HL-60 (cell line): Measurements from ENCODE around the gene RGS19.

ENCODE experiments used
- GABPA ChIP-seq: IDR thresholded peaks from 2 replicates; pipeline ENCODE4 v1.6.1; 2012; ENCODE audit warnings: low read depth
- POLR2AphosphoS5 ChIP-seq: IDR thresholded peaks from 2 replicates; pipeline ENCODE4 v1.6.1; 2012; ENCODE audit warnings: low read depth
- TF ChIP-seq, protein P1 (sequence below): IDR thresholded peaks from one replicate; pipeline ENCODE4 v1.5.1; 2011; ENCODE audit warnings: low read length, control low read depth, inconsistent platforms; ENCODE audit not compliant: insufficient read depth

DNA sequence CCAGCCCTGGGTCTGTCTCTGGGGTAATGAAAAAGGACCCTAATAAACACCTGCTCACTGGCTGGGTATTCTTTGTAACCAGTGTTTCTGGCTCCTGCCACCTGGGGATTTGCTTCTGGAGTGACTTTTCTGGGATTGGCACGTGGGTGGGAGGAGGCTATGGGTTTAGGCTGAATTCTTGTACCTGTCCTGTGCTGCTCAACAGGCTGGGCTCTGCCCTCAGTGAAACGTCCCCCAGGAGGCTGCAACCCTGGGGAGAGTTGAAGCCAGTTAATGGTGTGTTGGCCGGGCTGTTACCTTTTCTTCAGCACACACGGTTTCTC is 21.2 kb upstream of the RGS19 start:
- TF ChIP-seq, protein P1, sequence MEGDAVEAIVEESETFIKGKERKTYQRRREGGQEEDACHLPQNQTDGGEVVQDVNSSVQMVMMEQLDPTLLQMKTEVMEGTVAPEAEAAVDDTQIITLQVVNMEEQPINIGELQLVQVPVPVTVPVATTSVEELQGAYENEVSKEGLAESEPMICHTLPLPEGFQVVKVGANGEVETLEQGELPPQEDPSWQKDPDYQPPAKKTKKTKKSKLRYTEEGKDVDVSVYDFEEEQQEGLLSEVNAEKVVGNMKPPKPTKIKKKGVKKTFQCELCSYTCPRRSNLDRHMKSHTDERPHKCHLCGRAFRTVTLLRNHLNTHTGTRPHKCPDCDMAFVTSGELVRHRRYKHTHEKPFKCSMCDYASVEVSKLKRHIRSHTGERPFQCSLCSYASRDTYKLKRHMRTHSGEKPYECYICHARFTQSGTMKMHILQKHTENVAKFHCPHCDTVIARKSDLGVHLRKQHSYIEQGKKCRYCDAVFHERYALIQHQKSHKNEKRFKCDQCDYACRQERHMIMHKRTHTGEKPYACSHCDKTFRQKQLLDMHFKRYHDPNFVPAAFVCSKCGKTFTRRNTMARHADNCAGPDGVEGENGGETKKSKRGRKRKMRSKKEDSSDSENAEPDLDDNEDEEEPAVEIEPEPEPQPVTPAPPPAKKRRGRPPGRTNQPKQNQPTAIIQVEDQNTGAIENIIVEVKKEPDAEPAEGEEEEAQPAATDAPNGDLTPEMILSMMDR = no peak
- TF ChIP-seq POLR2AphosphoS5 = no peak
- no peak for TF ChIP-seq GABPA
